DMS114 treated with DMSO at 0.1 percent for 48 hours (cell line): ENCODE measurements around the gene SV2A.

Experiments
- DNase-seq: peaks from one replicate; lab custom pipeline; 2025; ENCODE audit not compliant: unreplicated experiment; lab: John Stamatoyannopoulos, UW

Gene SV2A

DNA sequence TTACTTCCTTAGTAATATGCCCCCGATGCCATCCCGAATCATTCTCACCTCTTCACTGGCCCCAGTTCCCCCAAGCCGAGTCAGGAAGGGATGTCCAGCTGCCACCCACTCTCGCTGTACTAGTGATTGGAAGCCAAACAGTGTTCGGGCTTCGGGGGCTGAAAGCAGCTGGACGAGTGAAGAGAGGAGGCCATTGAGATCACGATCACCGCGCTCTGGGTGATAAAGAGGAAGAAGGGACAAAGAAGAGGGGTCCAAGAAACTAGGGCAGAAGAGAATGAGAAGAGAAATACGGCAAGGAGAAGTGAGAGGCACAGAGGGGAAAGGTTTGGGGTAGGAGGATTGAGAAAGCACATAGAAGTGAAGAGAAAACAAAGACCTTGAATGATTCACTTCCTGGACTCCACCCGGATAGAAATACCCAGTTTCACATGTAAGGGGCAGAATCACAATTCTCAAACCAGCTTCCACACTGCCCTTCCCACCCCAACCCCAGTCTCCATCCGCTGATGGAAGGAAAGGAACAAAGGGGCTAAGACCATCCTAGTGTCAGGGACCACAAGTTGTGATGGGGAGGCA lies 13.7 kb upstream of the SV2A start:
- no peak for DNase-seq

DNA sequence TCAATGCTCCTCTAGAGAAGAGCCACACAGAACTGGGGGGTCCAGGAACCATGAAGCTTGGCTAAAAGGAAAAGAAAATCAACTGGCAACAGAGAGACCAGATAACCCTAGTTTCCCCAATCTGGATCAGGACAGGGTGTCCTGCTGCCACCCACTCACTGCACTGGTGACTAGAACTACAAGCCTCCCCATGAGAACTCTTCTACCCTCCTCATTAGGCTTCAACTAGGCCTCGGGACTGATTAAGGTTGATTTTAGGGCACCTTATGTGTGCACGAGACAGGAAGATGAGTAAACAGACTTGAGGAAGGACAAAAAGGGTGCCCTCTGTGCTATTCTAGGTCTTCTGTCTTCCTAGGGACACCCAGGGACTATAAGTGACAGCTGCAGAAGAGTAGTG lies 12.2 kb upstream of the SV2A start:
- DNase-seq = no peak

GRCh38 chr1:149928401-149928724 lies 10.7 kb upstream of the SV2A start:
- no peak for DNase-seq

DNA sequence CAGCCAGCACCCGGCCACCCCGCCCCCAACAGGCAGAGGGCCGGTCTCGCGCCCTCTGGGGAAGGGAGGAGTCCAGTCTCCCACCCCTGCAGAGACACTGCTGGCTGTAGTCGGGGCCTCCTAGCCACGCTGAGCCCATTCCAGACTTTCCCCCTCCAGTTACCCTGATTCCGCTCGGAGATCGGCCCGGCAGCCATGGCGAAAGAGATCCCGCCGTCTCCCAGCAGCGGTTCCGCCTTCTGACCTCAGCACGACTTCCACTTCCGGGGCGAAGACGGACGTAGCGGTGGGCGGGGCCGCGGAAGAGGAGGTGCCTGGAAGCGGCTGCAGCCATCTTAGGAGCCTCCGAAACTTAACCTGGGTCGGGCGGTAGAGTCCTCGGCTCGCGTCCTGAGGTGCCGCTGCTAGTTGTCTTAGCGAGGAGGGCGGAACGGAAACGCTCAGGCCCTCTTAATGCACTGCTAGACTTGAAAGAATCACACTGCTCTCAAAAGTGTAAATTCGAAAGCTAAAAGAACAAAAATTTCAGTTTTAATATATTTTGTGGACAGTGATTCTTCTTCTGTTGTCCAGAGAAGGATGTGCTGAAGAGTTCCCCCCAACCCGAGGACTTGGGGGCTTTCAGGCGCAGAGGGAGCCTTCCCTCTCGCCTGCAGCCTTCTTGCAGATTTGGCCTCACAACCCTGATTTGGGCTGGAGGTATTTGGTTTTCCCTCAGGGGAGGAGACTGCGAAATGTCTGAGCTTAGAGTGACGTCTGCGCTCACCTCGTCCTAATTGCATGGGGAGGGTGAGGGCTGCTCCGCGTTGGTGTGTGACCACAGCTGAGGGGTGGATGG lies 10.1 kb upstream of the SV2A start, which contains the start of gene SF3B4:
TSS of gene SF3B4 (minus strand) at position 241 of the 838 bp plus-strand sequence. CDS start at position 197, 44 bp downstream.
- DNase-seq = peak; percentile 99

GRCh38 chr1:149927056-149927562 lies 9.5 kb upstream of the SV2A start:
- no peak for DNase-seq

GRCh38 chr1:149926296-149926695 lies 8.7 kb upstream of the SV2A start:
- no peak for DNase-seq

GRCh38 chr1:149925751-149926150 lies 8.1 kb upstream of the SV2A start:
- no peak for DNase-seq

- DNase-seq = no peak
These were observed 7.7 kb upstream of the SV2A start for GRCh38 chr1:149925345-149925744.

DNA sequence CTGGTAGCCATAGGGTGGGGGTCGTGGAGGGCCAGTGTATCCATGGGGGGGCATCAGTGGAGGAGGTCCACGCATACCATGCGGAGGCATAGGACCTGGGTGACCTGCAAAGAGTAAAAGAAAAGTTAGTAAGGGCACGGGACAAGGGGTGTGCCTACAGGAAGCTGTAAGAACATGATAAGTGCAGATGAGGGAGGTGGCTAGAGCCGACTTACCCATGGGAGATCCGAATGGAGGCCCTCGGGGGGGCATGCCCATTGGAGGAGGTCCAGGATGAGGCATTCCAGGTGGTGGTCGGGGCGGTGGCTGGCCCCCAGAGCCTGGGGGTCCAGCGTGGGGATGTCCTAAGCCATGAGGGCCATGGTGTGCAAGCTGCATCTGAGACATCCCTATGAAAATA lies 6.0 kb upstream of the SV2A start:
- no peak for DNase-seq

- no peak for DNase-seq
These were observed 769 bp downstream of the SV2A start for GRCh38 chr1:149916898-149917252.

DNA sequence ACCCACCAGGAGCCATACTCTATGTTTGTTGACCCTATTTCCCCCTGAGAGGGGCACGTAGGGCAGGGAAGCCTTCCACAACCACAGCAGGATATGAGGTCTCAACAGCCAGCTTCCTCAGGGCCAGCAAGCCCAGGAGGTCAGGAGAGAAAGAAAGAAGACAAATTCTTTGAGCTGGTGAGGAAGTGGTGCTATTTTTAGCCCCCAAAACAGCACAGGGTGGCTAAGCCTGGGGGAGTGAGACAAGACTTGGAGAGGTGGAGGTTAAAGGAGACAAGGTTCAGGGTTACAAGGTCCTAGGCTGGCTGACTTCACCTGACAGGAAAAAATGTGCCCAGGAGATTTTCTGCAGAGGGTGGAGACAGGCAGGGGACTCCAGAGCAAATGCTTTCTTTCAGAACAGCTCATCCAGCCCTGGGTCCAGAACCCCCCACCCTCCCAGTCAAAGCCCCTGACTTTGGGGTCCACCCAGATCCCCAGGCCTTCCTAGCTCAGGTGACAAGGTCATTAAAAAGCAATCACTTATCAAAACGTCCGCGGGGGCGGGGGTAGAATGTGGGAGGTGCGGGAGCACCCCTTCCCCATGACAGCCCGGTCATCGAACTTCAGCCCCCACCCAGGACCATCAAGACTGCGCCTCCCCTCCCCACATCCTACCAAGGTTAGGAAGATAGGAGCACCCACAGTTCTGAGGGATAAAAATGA lies 1.3 kb downstream of the SV2A start:
- no peak for DNase-seq

DNA sequence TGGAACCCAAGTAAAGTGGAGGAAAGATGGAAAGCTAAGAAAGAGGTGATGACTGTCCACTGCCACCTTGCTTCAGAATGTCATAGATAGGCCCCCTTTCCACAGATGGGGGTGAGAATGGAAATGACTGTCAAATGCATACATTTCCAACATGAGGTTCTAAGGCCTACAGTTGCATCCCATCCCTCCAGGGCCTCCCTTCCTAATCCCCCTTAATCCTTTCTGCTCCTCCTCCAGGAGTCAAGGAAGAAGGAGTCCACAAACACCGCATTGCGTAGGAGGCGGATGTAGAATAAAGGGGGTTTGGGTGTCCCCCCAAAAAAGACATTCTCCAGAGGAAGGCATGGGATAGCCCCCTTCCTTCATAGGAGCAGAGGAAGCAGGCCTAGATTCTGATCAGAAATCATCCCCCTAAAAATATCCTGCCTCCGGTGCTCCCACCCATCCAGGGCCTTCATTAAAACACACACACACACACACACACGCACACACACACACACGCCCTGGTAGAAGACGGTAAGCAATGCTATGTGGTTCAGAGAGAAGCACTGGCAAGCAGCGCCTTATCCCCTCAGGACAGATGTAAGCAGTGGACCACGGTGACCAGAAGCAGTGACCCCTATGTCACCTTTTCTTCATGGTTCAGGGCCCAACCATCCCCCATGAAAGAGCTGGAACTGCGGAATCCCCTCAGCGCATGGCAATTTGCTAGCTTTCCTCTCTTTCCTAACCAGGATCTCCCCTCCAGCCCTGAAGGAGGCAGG lies 2.0 kb downstream of the SV2A start:
- DNase-seq = no peak

DNA sequence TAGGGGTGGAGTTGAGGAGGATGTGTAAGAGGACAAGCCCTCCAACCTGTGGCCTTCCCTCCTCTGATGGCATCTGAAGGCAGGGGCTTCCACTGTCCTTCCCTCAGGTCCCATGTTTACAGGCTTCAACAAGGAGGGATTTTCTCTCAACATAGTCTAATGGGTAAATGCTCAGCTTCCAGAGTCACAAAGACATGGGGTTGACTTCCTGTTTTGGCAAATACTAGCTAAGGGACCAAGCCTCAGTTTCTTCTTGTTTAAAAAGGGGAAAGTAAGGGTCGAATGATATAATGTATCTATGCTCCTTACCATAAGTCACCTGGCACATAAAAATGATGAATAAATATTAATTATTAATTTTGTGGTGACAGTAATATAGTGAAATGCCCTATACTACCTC lies 3.1 kb downstream of the SV2A start:
- DNase-seq = no peak

DNA sequence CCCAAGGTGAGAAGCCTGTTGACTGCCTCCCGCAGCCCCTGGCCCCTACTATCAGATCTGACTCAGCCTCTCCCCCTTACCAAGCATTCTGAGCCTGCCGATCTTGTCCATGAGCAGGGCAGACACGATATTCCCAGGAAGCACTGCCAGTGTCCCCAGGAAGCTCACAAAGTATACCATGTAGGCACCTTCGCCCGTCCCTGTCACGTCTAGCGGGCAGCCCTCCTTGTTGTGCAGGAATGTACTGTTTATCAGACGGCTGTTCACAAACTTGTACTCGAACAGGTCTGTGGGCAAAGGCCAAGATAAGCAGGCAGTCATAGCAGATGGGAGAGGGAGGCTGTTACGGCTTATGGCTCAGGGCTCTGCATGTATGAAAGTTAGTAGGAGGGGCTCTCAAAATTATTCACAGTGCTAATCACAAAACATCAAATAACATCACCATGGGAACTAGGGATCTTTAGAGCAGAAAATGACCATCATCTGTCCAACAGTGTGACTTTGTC lies 11.0 kb downstream of the SV2A start:
- DNase-seq = no peak

GRCh38 chr1:149903836-149904491 lies 13.7 kb downstream of the SV2A start:
- no peak for DNase-seq

GRCh38 chr1:149899460-149900284 lies 18.0 kb downstream of the SV2A start, which contains the start of gene BOLA1:
Gene BOLA1, plus strand, starts transcription at chr1:149899568. Its CDS starts 492 bp downstream, at chr1:149900060.
- DNase-seq = peak; percentile 96

DNA sequence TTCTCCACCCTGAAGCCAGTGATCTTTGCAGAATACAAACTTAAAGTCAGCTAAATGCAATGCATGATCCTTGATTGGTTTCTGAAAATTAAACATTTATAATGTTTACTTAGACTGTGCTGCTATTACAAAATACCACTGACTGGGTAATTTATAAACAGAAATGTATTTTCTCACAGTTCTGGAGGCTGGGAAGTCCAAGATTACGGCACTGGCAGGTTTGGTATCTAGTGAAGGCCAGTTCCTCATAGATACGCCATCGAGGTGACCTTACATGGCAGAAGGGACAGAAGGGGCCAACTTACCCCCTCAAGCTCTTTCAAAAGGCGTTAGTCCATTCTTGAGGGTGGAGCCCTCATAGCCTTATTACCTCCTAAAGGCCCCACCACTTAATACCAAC lies 21.1 kb downstream of the SV2A start:
- no peak for DNase-seq

- DNase-seq = no peak
These were observed 28.7 kb downstream of the SV2A start for GRCh38 chr1:149888999-149889289.

- DNase-seq = no peak
These were observed 29.2 kb downstream of the SV2A start for GRCh38 chr1:149888247-149888998.
